ENCODE data around the gene EVX2. TPM values are rescaled to one million over a fixed set of nuclear protein-coding genes. Genes with fewer than 3 reads are reported as not detected.

EVX2 gene
- total and polyA plus RNA-seq, 4 donors: not detected

GRCh38 chr2:176120364-176121189, 36.8 kb upstream of the EVX2 start:
- no peak overlapping the region for H3K9ac ChIP-seq (ENCODE audit: insufficient read depth in 1 of 2, low read length in 2 of 2)
- no peak overlapping the region for H3K4me3 ChIP-seq
- H3K27ac ChIP-seq (ENCODE audit: low read depth in 1 of 2, low read length in 1 of 2): no peak overlapping the region
- H3K27me3 ChIP-seq (ENCODE audit: control insufficient read depth in 3 of 3, insufficient read depth in 3 of 3, low read length in 2 of 3): peaks cover 38 to 89% (median 89%) of the 10 kb centered on the region in 3 donors
- peaks cover 0 to 11% (median 3%) of the 10 kb centered on the region in 5 donors for H3K4me1 ChIP-seq (ENCODE audit: control insufficient read depth in 5 of 5, insufficient read depth in 5 of 5, low read length in 5 of 5)
- H3K36me3 ChIP-seq (ENCODE audit: control insufficient read depth in 4 of 4, insufficient read depth in 4 of 4, low read length in 4 of 4): no peaks in the 10 kb centered on the region
- TF ChIP-seq CTCF (IDR thresholded peaks at IDR 0.05; ENCODE audit: control extremely low read depth, extremely low read depth): no peak
- no peak for ATAC-seq (ENCODE audit: insufficient read depth, low FRiP score)
- 16 to 17% methylated on average over 13 of the region's 13 CpGs for WGBS, 2 donors
- peaks cover 0 to 11% (median 0%) of the 10 kb centered on the region in 4 donors for H3K9me3 ChIP-seq (ENCODE audit: control insufficient read depth in 4 of 4, insufficient read depth in 3 of 4, low read length in 3 of 4)
- no peak for DNase-seq

- Histone ChIP-seq H3K4me1 (ENCODE audit: control insufficient read depth in 5 of 5, insufficient read depth in 5 of 5, low read length in 5 of 5) (peaks cover 0 to 11% (median 3%) of the 10 kb centered on the region in 5 donors), H3K36me3 (ENCODE audit: control insufficient read depth in 4 of 4, insufficient read depth in 4 of 4, low read length in 4 of 4) (no peaks in the 10 kb centered on the region), H3K4me3 (no peak overlapping the region), H3K9me3 (ENCODE audit: control insufficient read depth in 4 of 4, insufficient read depth in 3 of 4, low read length in 3 of 4) (peaks cover 0 to 13% (median 0%) of the 10 kb centered on the region in 4 donors), H3K9ac (ENCODE audit: insufficient read depth in 1 of 2, low read length in 2 of 2) (no peak overlapping the region), H3K27ac (ENCODE audit: low read depth in 1 of 2, low read length in 1 of 2) (no peak overlapping the region), H3K27me3 (ENCODE audit: control insufficient read depth in 3 of 3, insufficient read depth in 3 of 3, low read length in 2 of 3) (peaks cover 28 to 89% (median 89%) of the 10 kb centered on the region in 3 donors)
- DNase-seq: peak in 1 of 3 donors; percentile 41
- 11% methylated on average over 24 of the region's 24 CpGs for WGBS, 2 donors
- ATAC-seq (ENCODE audit: insufficient read depth, low FRiP score): no peak
- no peak for TF ChIP-seq CTCF (IDR thresholded peaks at IDR 0.05; ENCODE audit: control extremely low read depth, extremely low read depth)
These were observed 35.0 kb upstream of the EVX2 start for GRCh38 chr2:176118601-176119339.

GRCh38 chr2:176117823-176118371, 34.1 kb upstream of the EVX2 start:
- Histone ChIP-seq H3K36me3 (ENCODE audit: control insufficient read depth in 4 of 4, insufficient read depth in 4 of 4, low read length in 4 of 4) (no peaks in the 10 kb centered on the region), H3K4me1 (ENCODE audit: control insufficient read depth in 5 of 5, insufficient read depth in 5 of 5, low read length in 5 of 5) (peaks cover 0 to 5% (median 0%) of the 10 kb centered on the region in 5 donors), H3K27me3 (ENCODE audit: control insufficient read depth in 3 of 3, insufficient read depth in 3 of 3, low read length in 2 of 3) (peaks cover 30 to 92% (median 91%) of the 10 kb centered on the region in 3 donors), H3K9ac (ENCODE audit: insufficient read depth in 1 of 2, low read length in 2 of 2) (no peak overlapping the region), H3K27ac (ENCODE audit: low read depth in 1 of 2, low read length in 1 of 2) (no peak overlapping the region), H3K4me3 (no peak overlapping the region), H3K9me3 (ENCODE audit: control insufficient read depth in 4 of 4, insufficient read depth in 3 of 4, low read length in 3 of 4) (peaks cover 0 to 12% (median 0%) of the 10 kb centered on the region in 4 donors)
- no peak for ATAC-seq (ENCODE audit: insufficient read depth, low FRiP score)
- DNase-seq: no peak
- WGBS, 2 donors: 12 to 14% methylated on average over 11 of the region's 11 CpGs
- no peak for TF ChIP-seq CTCF (IDR thresholded peaks at IDR 0.05; ENCODE audit: control extremely low read depth, extremely low read depth)
